H1 (cell line): Measurements from ENCODE around the gene NPY4R2. TPM values are rescaled to one million over a fixed set of nuclear protein-coding genes. Genes with fewer than 3 reads are reported as not detected.
"Not testable (repeated sequence)": the region's sequence is repeated elsewhere in the genome, so short reads cannot be mapped to it uniquely, and the experiment has no call there.

Experiments used
- CTCF ChIA-PET: fragments of 300-600 bp; sonication (Branson Sonifier 250); formaldehyde crosslinking; loops from one replicate; lab custom pipeline; 2021; ENCODE audit not compliant: partially characterized antibody; lab: Charles Lee
- POLR2A ChIA-PET: fragments of 300-600 bp; sonication (Branson Sonifier 250); formaldehyde crosslinking; loops from one replicate; lab custom pipeline; 2021; ENCODE audit warnings: inconsistent platforms; ENCODE audit not compliant: partially characterized antibody; lab: Charles Lee
- DNase-seq, 2 experiments: peaks; one replicate each; pipeline versions ENCODE4 v3.0.0 to v3.0.0-alpha.2; 2010 to 2022; ENCODE audit warnings: low spot score in 2 of 2, low read depth in 1 of 2, mixed read lengths in 1 of 2
- FAIRE-seq: peaks from 2 replicates; lab custom pipeline; 2011; peaks lifted over from hg19 to GRCh38; lab: Jason Lieb, UNC
- H2AFZ ChIP-seq: 2 replicates; pipeline ENCODE4 v1.8.1; 2012; ENCODE audit warnings: low read length, inconsistent platforms
- H2AK5ac ChIP-seq: 2 replicates; pipeline ENCODE4 v1.6.1; 2013; ENCODE audit warnings: low read depth, low read length
- H2BK120ac ChIP-seq: replicated peaks from 2 replicates; pipeline ENCODE3; 2013; ENCODE audit warnings: low read depth, low read length, inconsistent platforms
- H2BK12ac ChIP-seq: 2 replicates; pipeline ENCODE4 v1.6.1; 2013; ENCODE audit warnings: low read depth, low read length
- H2BK15ac ChIP-seq: 2 replicates; pipeline ENCODE4 v1.6.1; 2013; ENCODE audit warnings: low read length
- H2BK20ac ChIP-seq: 2 replicates; pipeline ENCODE4 v1.6.1; 2013; ENCODE audit warnings: low read length
- H2BK5ac ChIP-seq: 2 replicates; pipeline ENCODE4 v1.6.1; 2013; ENCODE audit warnings: low read depth, low read length
- H3K14ac ChIP-seq: 2 replicates; pipeline ENCODE4 v1.6.1; 2013; ENCODE audit warnings: inconsistent platforms; ENCODE audit not compliant: insufficient read length
- H3K18ac ChIP-seq: 2 replicates; pipeline ENCODE4 v1.6.1; 2013; ENCODE audit warnings: low read length; ENCODE audit errors: extremely low read depth
- H3K23ac ChIP-seq: 2 replicates; pipeline ENCODE4 v1.6.1; 2013; ENCODE audit warnings: inconsistent platforms; ENCODE audit not compliant: insufficient read length
- H3K23me2 ChIP-seq: 2 replicates; pipeline ENCODE4 v1.6.1; 2013; ENCODE audit warnings: low read depth, low read length
- H3K27ac ChIP-seq: 2 replicates; pipeline ENCODE4 v1.6.1; 2011; ENCODE audit warnings: low read depth, low read length, inconsistent platforms
- H3K27me3 ChIP-seq, 4 experiments: replicated peaks in 1 of 4; 1 replicate in 1 of 4; 2 replicates in 3 of 4; pipeline versions ENCODE4 v1.6.1 to v1.8.1; 2011 to 2013; ENCODE audit warnings: low read length in 3 of 4, mild to moderate bottlenecking in 3 of 4, inconsistent platforms in 2 of 4, mixed read lengths in 2 of 4, moderate library complexity in 1 of 4; ENCODE audit not compliant: control insufficient read depth in 3 of 4, insufficient read depth in 3 of 4; ENCODE audit errors: extremely low read depth in 1 of 4
- H3K36me3 ChIP-seq, 4 experiments: 2 replicates each; pipeline versions ENCODE4 v1.6.1 to v1.8.1; 2011 to 2013; ENCODE audit warnings: mild to moderate bottlenecking in 4 of 4, low read length in 3 of 4, moderate library complexity in 2 of 4, control low read depth in 1 of 4, inconsistent platforms in 1 of 4; ENCODE audit not compliant: insufficient read depth in 4 of 4, control insufficient read depth in 2 of 4
- H3K4ac ChIP-seq: replicated peaks from 2 replicates; pipeline ENCODE3; 2013; ENCODE audit warnings: low read length, low read depth, mixed read lengths, inconsistent platforms; ENCODE audit not compliant: insufficient read length
- H3K4me1 ChIP-seq, 4 experiments: replicated peaks in 1 of 4; 1 replicate in 1 of 4; 2 replicates in 3 of 4; pipeline versions ENCODE4 v1.6.1 to v1.8.1; 2011 to 2013; ENCODE audit warnings: low read length in 3 of 4, inconsistent platforms in 2 of 4, mixed read lengths in 1 of 4; ENCODE audit not compliant: insufficient read depth in 4 of 4, control insufficient read depth in 3 of 4
- H3K4me2 ChIP-seq, 2 experiments: 2 replicates each; pipeline versions ENCODE4 v1.6.1 to v1.8.1; 2011 to 2013; ENCODE audit warnings: low read depth in 2 of 2, low read length in 2 of 2, control low read depth in 1 of 2, inconsistent platforms in 1 of 2, mild to moderate bottlenecking in 1 of 2; ENCODE audit not compliant: insufficient read depth in 1 of 2
- H3K4me3 ChIP-seq, 4 experiments: fragments of 200-600, 300-600 bp in 1 of 4; sonication (generic), shearing (Covaris generic), sonication (Bioruptor Twin) in 1 of 4; 2 replicates each; pipeline versions ENCODE4 v1.5.1 to v1.8.1; 2011 to 2016; ENCODE audit warnings: low read length in 4 of 4, low read depth in 3 of 4, control low read depth in 2 of 4, inconsistent platforms in 2 of 4, mild to moderate bottlenecking in 2 of 4, mixed read lengths in 1 of 4, moderate library complexity in 1 of 4; ENCODE audit not compliant: insufficient read depth in 2 of 4; ENCODE audit errors: extremely low read depth in 1 of 4
- H3K56ac ChIP-seq: replicated peaks from 2 replicates; pipeline ENCODE3; 2013; ENCODE audit warnings: low read depth, mild to moderate bottlenecking, mixed read lengths, low read length, inconsistent platforms; ENCODE audit not compliant: insufficient read length
- H3K79me1 ChIP-seq: 2 replicates; pipeline ENCODE4 v1.6.1; 2013; ENCODE audit warnings: low read depth, low read length, control low read depth
- H3K79me2 ChIP-seq, 2 experiments: 2 replicates each; pipeline versions ENCODE4 v1.6.1 to v1.8.1; 2012 to 2013; ENCODE audit warnings: low read length in 2 of 2, mild to moderate bottlenecking in 2 of 2, inconsistent platforms in 1 of 2; ENCODE audit not compliant: insufficient read depth in 2 of 2, control insufficient read depth in 1 of 2
- H3K9ac ChIP-seq, 4 experiments: replicated peaks in 1 of 4; 1 replicate in 1 of 4; 2 replicates in 3 of 4; pipeline versions ENCODE4 v1.6.1 to v1.8.1; 2011 to 2013; ENCODE audit warnings: low read depth in 3 of 4, low read length in 3 of 4, control low read depth in 2 of 4, mild to moderate bottlenecking in 2 of 4, moderate library complexity in 2 of 4, inconsistent platforms in 1 of 4; ENCODE audit errors: extremely low read depth in 1 of 4
- H3K9me3 ChIP-seq, 2 experiments: 2 replicates each; pipeline versions ENCODE4 v1.6.1 to v1.8.1; 2012 to 2013; ENCODE audit warnings: mild to moderate bottlenecking in 2 of 2, moderate library complexity in 2 of 2, control low read depth in 1 of 2, inconsistent platforms in 1 of 2, low read depth in 1 of 2, low read length in 1 of 2, mixed read lengths in 1 of 2; ENCODE audit not compliant: insufficient read depth in 2 of 2
- H4K20me1 ChIP-seq, 2 experiments: replicated peaks in 1 of 2; 2 replicates each; pipeline versions ENCODE3 to v1.8.1; 2011 to 2013; ENCODE audit warnings: inconsistent platforms in 2 of 2, low read length in 2 of 2, mild to moderate bottlenecking in 1 of 2; ENCODE audit not compliant: insufficient read depth in 2 of 2, control insufficient read depth in 1 of 2
- H4K5ac ChIP-seq: 2 replicates; pipeline ENCODE4 v1.6.1; 2013; ENCODE audit warnings: low read length, low read depth, mixed read lengths, inconsistent platforms; ENCODE audit not compliant: insufficient read length
- H4K8ac ChIP-seq: 2 replicates; pipeline ENCODE4 v1.8.0; 2013; ENCODE audit warnings: mild to moderate bottlenecking, moderate library complexity, low read length, inconsistent platforms; ENCODE audit not compliant: insufficient read depth; ENCODE audit errors: extremely low read depth
- H4K91ac ChIP-seq: replicated peaks from 2 replicates; pipeline ENCODE3; 2013; ENCODE audit warnings: low read length, mixed read lengths, inconsistent platforms; ENCODE audit not compliant: insufficient read length
- WGBS, 2 experiments: shearing (Covaris generic) in 1 of 2; methylation state at CpG; one replicate each; pipeline versions ENCODE4 v1.1.6 to v1.1.7; 2013 to 2015; ENCODE audit warnings: low lambda C conversion rate in 2 of 2, mixed read lengths in 2 of 2, inconsistent platforms in 1 of 2, low coverage in 1 of 2, missing lambda C conversion rate in 1 of 2; ENCODE audit not compliant: insufficient replicate concordance in 2 of 2, insufficient coverage in 1 of 2, insufficient read length in 1 of 2; ENCODE audit errors: extremely low coverage in 1 of 2, missing lambda C conversion rate in 1 of 2; 5-methylcytosine and 5-hydroxymethylcytosine counted together
- polyA plus RNA-seq, 7 experiments: library from polyadenylated mRNA; depleted of rRNA in 3 of 7; stranded (reverse) in 5 of 7; unstranded in 2 of 7; fragments of >200 nt in 5 of 7; fragments of 200-250 nt in 2 of 7; gene quantifications; 1 replicate in 5 of 7; 2 replicates in 1 of 7; 4 replicates in 1 of 7; pipeline versions ENCODE4 v1.2.1 to v1.2.3, GENCODE V29; 2011 to 2013; ENCODE audit warnings: missing spikeins in 2 of 7, mixed read lengths in 2 of 7
- total RNA-seq: library from RNA; stranded (reverse); fragmentation: NEBNext Ultra II Directional; extraction: Animal tissue kit (Norgen Biotek cat#: 25700); gene quantifications from 2 replicates; pipeline ENCODE4 v1.2.1, GENCODE V29; 2021

The NPY4R2 gene
- total and polyA plus RNA-seq, 2 of the 8 experiments (the other 6 are each of a cell fraction or from before 2014, with no cell fraction given) = 0.05 TPM; not detected in 1

GRCh38 chr10:47884934-47885333 is 33.5 kb upstream of the NPY4R2 start:
- H2AFZ ChIP-seq, H2BK12ac ChIP-seq, H3K79me2 ChIP-seq, H2BK20ac ChIP-seq, H3K4ac ChIP-seq, H3K18ac ChIP-seq, H2AK5ac ChIP-seq, H3K36me3 ChIP-seq, DNase-seq, H4K5ac ChIP-seq, H3K4me1 ChIP-seq, H4K91ac ChIP-seq, POLR2A ChIA-PET, H3K27ac ChIP-seq, H3K79me1 ChIP-seq, H2BK120ac ChIP-seq, H2BK15ac ChIP-seq, H3K4me2 ChIP-seq, H3K27me3 ChIP-seq, H2BK5ac ChIP-seq, H3K9ac ChIP-seq, H3K14ac ChIP-seq, CTCF ChIA-PET, FAIRE-seq, H3K23me2 ChIP-seq, H3K56ac ChIP-seq, H4K8ac ChIP-seq, H3K9me3 ChIP-seq, H3K23ac ChIP-seq, H3K4me3 ChIP-seq, H4K20me1 ChIP-seq: not testable (repeated sequence)
- WGBS, 2 experiments = no CpG with 5 or more reads among the region's 3 CpGs

GRCh38 chr10:47886356-47886755 is 32.1 kb upstream of the NPY4R2 start:
- H3K4me3 ChIP-seq, POLR2A ChIA-PET, H3K4me1 ChIP-seq, FAIRE-seq, H2AK5ac ChIP-seq, H4K20me1 ChIP-seq, H4K91ac ChIP-seq, H3K9me3 ChIP-seq, H4K5ac ChIP-seq, H3K4ac ChIP-seq, H3K27me3 ChIP-seq, DNase-seq, H2AFZ ChIP-seq, H3K4me2 ChIP-seq, H3K36me3 ChIP-seq, H3K18ac ChIP-seq, H2BK20ac ChIP-seq, H2BK5ac ChIP-seq, H3K79me1 ChIP-seq, H3K56ac ChIP-seq, H3K9ac ChIP-seq, H3K14ac ChIP-seq, H3K27ac ChIP-seq, H2BK12ac ChIP-seq, H2BK120ac ChIP-seq, H3K23me2 ChIP-seq, H3K79me2 ChIP-seq, H2BK15ac ChIP-seq, CTCF ChIA-PET, H3K23ac ChIP-seq, H4K8ac ChIP-seq: not testable (repeated sequence)
- WGBS, 2 experiments = no CpG with 5 or more reads among the region's 2 CpGs
